Subcutaneous adipose tissue (tissue), 4 donors: ENCODE measurements around the gene KNDC1. TPM values are rescaled to one million over a fixed set of nuclear protein-coding genes. Genes with fewer than 3 reads are reported as not detected.

Source experiments
- CTCF ChIP-seq: fragments of 450-650 bp; IDR thresholded peaks from one replicate; pipeline ENCODE4 v1.5.1; 2016; ENCODE audit warnings: low read depth, mild to moderate bottlenecking, control low read depth, antibody characterized with exemption, moderate library complexity
- total RNA-seq, 4 donors: library from RNA; depleted of rRNA; stranded (reverse); fragments of >200 nt; gene quantifications; one replicate each; pipeline ENCODE4 v1.1.0, GENCODE V29; 2016

The KNDC1 gene
- total RNA-seq, 4 donors from 2014 or later = not detected

DNA sequence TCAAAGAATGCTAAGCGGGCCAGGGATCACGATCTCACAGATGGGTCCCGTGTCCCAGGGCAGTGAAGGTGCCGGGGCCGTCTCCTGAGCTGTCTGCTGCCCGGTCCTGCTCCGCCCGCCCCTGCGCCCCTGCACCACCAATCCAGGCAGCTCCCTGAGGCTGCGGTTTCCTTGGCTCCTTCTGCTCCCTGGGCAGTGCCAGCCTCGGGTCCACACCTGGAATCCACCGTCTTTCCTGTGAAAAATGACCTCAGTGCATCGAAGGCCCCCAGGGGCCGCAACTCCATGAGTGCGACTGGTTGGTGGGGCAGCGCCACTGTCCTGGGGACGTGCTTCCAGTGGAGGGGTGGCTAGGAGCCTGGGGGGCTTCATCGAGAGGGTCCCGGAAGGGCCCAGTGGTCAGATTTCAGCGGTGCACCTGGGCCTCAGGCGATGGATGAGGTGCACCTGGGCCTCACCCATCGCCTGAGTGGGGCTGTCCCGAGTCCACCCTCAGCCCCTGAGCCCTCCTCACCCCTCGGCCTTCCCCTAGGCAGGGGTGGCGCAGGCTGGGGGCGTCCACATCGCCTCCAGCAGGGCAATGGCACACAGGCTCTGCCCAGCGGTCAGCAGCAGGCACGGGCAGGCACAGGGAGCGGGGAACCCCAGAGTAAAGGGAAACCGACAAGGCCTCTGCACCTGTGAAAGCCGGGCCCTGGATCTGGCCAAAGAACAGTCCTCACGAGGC, 45.1 kb upstream of the KNDC1 start:
- no peak for TF ChIP-seq CTCF

GRCh38 chr10:133115453-133115842, 44.6 kb upstream of the KNDC1 start:
- no peak for TF ChIP-seq CTCF

DNA sequence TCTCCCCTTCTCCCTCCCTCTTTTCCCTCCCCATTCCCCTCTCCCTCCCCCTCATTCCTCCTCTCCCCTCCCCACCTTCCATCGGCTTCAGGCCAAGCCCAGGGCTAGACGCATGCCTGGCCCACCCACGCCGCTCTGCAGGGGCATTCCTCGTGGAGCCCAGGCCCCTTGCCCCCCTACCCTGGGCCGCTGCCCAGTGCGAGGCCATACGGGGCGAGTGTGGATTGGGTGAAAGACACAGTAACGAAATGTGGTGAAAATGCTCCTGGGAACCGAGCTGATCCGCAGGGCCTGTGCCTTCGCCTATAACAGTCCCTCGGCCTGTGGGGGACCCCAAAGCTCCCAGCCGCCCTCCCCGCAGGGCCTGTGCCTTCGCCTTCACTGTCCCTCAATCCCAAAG, 44.0 kb upstream of the KNDC1 start:
- TF ChIP-seq CTCF = no peak

DNA sequence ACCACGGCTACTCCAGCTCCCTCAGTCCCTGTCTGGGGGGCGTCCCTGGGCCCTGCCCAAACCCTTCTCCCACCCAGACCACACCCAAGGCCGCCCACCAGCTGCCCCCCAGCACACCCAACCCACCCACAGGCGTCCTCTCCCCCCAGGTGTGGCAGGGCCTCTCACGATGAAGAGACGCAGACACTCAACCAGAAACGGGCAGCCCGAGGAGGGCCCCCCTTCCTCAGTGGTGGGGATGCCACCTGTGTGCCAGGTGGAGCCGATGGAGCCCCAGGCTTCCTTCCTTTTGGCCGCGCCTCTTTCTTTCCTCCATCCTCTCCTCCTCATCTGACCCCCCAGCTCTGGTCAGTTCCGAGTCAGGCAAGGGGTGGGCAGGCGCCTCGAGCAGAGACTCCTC, 43.6 kb upstream of the KNDC1 start:
- no peak for TF ChIP-seq CTCF

- TF ChIP-seq CTCF = no peak
Observed at GRCh38 chr10:133117036-133117687, 42.9 kb upstream of the KNDC1 start.

- no peak for TF ChIP-seq CTCF
Observed at GRCh38 chr10:133117688-133118071, 42.3 kb upstream of the KNDC1 start.

DNA sequence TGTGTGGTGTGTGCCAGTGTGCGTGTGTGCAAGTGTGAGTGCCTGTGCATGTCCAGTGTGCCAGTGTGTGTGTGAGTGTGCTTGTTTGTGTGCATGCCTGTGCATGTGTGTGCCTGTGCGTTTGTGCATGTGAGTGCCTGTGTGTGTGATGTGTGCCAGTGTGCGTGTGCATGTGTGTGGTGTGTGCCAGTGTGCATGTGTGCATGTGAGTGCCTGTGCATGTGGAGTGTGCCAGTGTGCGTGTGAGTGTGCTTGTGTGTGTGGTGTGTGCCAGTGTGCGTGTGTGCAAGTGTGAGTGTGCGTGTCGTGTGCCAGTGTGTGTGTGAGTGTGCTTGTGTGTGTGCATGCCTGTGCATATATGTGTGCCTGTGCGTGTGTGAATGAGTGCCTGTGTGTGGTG, 38.5 kb upstream of the KNDC1 start:
- TF ChIP-seq CTCF = no peak
